Body of pancreas (tissue), 4 donors: ENCODE data around the gene SOX8.

Source experiments
- POLR2A ChIP-seq, 3 donors: fragments of 450-650 bp; IDR thresholded peaks; one replicate each; pipeline ENCODE4 v1.6.1; 2016; ENCODE audit warnings: antibody characterized with exemption in 3 of 3, mild to moderate bottlenecking in 2 of 3
- TF ChIP-seq, protein P1 (sequence below), 7 experiments: fragments of 450-650 bp in 4 of 7; fragments of 200-600 bp in 3 of 7; sonication (generic) in 3 of 7; IDR thresholded peaks; one replicate each; pipeline ENCODE4 v1.5.1; 2016 to 2019; ENCODE audit warnings: antibody characterized with exemption in 7 of 7

DNA sequence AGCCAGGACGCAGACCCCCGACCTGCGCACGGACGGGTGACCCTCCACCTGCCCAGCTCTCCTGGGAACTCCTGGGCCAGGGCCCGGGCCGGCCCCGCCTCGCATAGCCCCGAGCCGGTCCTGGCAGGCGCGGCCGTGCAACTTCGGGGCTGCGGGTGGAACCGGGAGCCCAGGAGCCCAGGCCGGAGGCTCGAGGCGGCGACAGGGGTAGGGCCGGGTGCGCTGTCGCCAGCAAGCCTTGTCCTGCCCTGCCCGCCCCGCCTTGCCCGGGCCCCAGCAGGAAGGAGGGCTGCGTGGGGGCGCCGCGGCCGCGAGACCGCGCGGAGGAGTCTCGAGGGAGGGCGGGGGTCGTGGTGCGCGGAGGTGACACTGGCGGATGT is 11.2 kb upstream of the SOX8 start:
- TF ChIP-seq, protein P1, sequence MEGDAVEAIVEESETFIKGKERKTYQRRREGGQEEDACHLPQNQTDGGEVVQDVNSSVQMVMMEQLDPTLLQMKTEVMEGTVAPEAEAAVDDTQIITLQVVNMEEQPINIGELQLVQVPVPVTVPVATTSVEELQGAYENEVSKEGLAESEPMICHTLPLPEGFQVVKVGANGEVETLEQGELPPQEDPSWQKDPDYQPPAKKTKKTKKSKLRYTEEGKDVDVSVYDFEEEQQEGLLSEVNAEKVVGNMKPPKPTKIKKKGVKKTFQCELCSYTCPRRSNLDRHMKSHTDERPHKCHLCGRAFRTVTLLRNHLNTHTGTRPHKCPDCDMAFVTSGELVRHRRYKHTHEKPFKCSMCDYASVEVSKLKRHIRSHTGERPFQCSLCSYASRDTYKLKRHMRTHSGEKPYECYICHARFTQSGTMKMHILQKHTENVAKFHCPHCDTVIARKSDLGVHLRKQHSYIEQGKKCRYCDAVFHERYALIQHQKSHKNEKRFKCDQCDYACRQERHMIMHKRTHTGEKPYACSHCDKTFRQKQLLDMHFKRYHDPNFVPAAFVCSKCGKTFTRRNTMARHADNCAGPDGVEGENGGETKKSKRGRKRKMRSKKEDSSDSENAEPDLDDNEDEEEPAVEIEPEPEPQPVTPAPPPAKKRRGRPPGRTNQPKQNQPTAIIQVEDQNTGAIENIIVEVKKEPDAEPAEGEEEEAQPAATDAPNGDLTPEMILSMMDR (IDR thresholded peaks at IDR 0.05), result no peak
- TF ChIP-seq POLR2A (IDR thresholded peaks at IDR 0.05), result no peak
